ENCODE results near the gene ODAPH.
"Not testable (repeated sequence)": the region's sequence is repeated elsewhere in the genome, so short reads cannot be mapped to it uniquely, and the experiment has no call there.

ODAPH gene

DNA sequence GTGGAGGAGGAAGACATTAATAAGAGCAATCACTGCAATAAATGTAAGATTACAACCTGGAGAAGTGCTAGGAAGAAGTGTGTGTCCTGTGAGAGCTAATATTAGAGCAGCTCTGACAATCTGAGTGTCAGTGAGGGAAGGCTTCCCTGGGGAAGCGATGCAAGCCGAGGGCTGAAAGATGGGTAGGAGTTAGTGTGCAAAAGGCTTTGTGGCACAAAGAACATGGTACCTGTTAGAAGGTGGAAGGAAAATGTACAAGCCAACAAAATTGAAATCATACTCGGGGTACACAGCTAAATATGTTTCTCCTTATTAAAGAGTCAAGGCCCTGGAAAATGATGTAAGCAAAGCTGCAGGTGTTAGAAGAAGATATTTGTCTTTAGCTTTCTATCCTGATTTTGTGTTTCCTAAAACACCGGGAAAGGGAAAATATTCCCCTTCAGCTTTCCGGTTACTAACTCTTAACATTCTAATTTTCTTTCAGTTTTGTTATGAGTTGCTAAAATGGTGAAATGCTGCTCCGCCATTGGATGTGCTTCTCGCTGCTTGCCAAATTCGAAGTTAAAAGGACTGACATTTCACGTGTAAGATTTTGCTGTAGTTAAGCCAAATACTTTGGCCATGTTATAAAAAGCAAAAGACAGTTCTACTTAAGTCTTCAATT, 40.8 kb upstream of the ODAPH start:
- H3K4me3 ChIP-seq (ENCODE audit: low read depth, low read length): peak overlapping the region; percentile 100
- peak; percentile 69 for DNase-seq (ENCODE audit: low read depth)
- TF ChIP-seq, protein P1, sequence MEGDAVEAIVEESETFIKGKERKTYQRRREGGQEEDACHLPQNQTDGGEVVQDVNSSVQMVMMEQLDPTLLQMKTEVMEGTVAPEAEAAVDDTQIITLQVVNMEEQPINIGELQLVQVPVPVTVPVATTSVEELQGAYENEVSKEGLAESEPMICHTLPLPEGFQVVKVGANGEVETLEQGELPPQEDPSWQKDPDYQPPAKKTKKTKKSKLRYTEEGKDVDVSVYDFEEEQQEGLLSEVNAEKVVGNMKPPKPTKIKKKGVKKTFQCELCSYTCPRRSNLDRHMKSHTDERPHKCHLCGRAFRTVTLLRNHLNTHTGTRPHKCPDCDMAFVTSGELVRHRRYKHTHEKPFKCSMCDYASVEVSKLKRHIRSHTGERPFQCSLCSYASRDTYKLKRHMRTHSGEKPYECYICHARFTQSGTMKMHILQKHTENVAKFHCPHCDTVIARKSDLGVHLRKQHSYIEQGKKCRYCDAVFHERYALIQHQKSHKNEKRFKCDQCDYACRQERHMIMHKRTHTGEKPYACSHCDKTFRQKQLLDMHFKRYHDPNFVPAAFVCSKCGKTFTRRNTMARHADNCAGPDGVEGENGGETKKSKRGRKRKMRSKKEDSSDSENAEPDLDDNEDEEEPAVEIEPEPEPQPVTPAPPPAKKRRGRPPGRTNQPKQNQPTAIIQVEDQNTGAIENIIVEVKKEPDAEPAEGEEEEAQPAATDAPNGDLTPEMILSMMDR (IDR thresholded peaks at IDR 0.05; ENCODE audit: insufficient read depth, low read depth, low read length, missing control alignments): no peak

- DNase-seq (ENCODE audit: low read depth): no peak
- no peak overlapping the region for H3K4me3 ChIP-seq (ENCODE audit: low read depth, low read length)
- TF ChIP-seq, protein P1 (IDR thresholded peaks at IDR 0.05; ENCODE audit: insufficient read depth, low read depth, low read length, missing control alignments): no peak
Observed at GRCh38 chr4:75516144-75516543, 39.7 kb upstream of the ODAPH start.

DNA sequence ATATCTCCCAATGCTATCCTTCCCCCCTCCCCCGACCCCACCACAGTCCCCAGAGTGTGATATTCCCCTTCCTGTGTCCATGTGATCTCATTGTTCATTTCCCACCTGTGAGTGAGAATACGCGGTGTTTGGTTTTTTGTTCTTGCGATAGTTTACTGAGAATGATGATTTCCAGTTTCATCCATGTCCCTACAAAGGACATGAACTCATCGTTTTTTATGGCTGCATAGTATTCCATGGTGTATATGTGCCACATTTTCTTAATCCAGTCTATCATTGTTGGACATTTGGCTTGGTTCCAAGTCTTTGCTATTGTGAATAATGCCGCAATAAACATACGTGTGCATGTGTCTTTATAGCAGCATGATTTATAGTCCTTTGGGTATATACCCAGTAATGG, 36.4 kb upstream of the ODAPH start:
- not testable (repeated sequence) for DNase-seq (ENCODE audit: low read depth); H3K4me3 ChIP-seq (ENCODE audit: low read depth, low read length)

GRCh38 chr4:75525086-75525485, 30.8 kb upstream of the ODAPH start:
- TF ChIP-seq, protein P1 (IDR thresholded peaks at IDR 0.05; ENCODE audit: insufficient read depth, low read depth, low read length, missing control alignments): no peak
- DNase-seq (ENCODE audit: low read depth): no peak
- no peak overlapping the region for H3K4me3 ChIP-seq (ENCODE audit: low read depth, low read length)

DNA sequence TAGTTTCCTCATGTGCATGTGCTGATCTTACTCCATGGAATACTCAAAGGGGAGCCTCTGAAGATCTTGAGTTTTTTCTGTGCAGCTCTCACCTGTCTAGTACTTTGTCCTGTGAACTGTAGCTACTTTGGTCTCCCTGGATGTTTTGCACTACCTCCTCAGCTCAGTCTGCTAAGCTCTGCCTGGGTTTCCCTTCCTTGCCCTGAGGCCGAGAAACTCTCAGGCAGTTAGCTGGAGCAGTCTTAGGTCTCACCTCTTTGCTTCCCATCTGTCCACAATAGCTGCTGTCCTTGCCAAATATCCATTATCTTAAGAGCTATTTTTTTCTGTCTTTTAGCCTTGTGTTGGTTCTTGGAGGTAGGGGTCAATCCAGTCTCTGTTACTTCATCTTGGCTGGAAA, 30.0 kb upstream of the ODAPH start:
- H3K4me3 ChIP-seq (ENCODE audit: low read depth, low read length): no peak overlapping the region
- no peak for DNase-seq (ENCODE audit: low read depth)
- TF ChIP-seq, protein P1 (IDR thresholded peaks at IDR 0.05; ENCODE audit: insufficient read depth, low read depth, low read length, missing control alignments): no peak

DNA sequence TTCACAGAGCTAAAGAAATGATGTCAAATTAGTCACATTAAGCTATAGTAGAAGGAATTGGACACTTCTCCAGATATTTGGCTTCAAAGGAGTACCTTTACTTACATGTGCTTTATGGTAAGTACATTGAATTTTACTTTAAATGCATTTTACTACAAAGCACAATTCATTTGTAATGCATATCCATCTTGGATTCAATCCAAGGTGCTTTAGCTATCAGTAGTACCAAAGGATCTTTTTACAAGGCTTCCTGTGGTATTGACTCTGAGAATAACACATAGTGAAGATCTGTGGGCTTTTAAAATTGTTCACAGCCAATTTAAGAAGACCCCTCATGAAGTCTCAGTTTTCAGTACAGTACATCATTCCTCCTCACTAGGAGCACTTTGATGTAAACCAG, 28.4 kb upstream of the ODAPH start:
- no peak for DNase-seq (ENCODE audit: low read depth)
- H3K4me3 ChIP-seq (ENCODE audit: low read depth, low read length): no peak overlapping the region
- TF ChIP-seq, protein P1 (IDR thresholded peaks at IDR 0.05; ENCODE audit: insufficient read depth, low read depth, low read length, missing control alignments): no peak

GRCh38 chr4:75530556-75531322, 25.1 kb upstream of the ODAPH start:
- TF ChIP-seq, protein P1 (IDR thresholded peaks at IDR 0.05; ENCODE audit: insufficient read depth, low read depth, low read length, missing control alignments): no peak
- H3K4me3 ChIP-seq (ENCODE audit: low read depth, low read length): no peak overlapping the region
- no peak for DNase-seq (ENCODE audit: low read depth)

GRCh38 chr4:75531536-75532143, 24.2 kb upstream of the ODAPH start:
- H3K4me3 ChIP-seq (ENCODE audit: low read depth, low read length); DNase-seq (ENCODE audit: low read depth): not testable (repeated sequence)

DNA sequence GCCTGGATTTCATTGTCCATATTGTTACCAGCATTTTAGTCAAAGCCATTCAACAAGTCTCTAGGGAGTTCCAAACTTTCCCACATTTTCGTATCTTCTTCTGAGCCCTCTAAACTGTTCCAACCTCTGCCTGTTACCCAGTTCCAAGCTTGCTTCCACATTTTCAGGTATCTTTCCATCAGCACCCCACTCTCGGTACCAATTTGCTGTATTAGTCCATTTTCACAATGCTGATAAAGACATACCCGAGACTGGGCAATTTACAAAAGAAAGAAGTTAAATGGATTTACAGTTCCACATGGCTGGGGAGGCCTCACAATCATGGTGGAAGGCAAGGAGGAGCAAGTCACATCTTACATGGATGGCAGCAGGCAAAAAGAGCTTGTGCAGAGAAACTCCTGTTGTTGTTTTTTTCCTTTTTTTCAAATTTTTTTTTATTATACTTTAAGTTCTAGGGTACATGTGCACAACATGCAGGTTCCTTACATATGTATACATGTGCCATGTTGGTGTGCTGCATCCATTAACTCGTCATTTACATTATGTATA, 22.5 kb upstream of the ODAPH start:
- H3K4me3 ChIP-seq (ENCODE audit: low read depth, low read length); DNase-seq (ENCODE audit: low read depth): not testable (repeated sequence)

- DNase-seq (ENCODE audit: low read depth); H3K4me3 ChIP-seq (ENCODE audit: low read depth, low read length): not testable (repeated sequence)
Observed at GRCh38 chr4:75533926-75534325, 21.9 kb upstream of the ODAPH start.

DNA sequence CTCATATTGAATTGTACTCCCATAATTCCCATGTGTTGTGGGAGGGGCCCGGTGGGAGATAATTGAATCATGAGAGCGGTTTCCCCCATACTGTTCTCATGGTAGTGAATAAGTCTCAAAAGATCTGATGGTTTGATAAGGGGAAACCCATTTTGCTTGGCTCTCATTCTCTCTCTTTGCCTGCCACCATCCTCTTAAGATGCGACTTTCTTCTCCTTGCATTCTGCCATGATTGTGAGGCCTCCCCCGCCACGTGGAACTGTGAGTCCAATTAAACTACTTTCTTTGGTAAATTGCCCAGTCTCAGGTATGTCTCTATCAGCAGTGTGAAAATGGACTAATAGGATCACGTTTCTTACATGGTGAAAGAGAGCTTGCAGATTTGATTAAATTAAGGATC, 18.6 kb upstream of the ODAPH start:
- DNase-seq (ENCODE audit: low read depth); H3K4me3 ChIP-seq (ENCODE audit: low read depth, low read length): not testable (repeated sequence)

Data from GM12865 (cell line).